Neural crest cell (in vitro differentiated cells): ENCODE measurements around the gene LIME1. TPM values are rescaled to one million over a fixed set of nuclear protein-coding genes. Genes with fewer than 3 reads are reported as not detected.

Source experiments
- DNase-seq: peaks from one replicate; pipeline ENCODE4 v3.0.0; 2021; ENCODE audit warnings: low read depth, mixed read lengths, low spot score
- H3K27ac Mint-ChIP-seq: one replicate; pipeline ENCODE4 v1.8.0; 2021; ENCODE audit warnings: mild to moderate bottlenecking, mixed read lengths; ENCODE audit not compliant: unreplicated experiment
- H3K27me3 Mint-ChIP-seq: 2 replicates; pipeline ENCODE4 v1.8.0; 2021; ENCODE audit warnings: low read depth, mild to moderate bottlenecking, mixed read lengths
- H3K36me3 Mint-ChIP-seq: 2 replicates; pipeline ENCODE4 v1.8.0; 2021; ENCODE audit warnings: low read depth, mild to moderate bottlenecking, mixed read lengths
- H3K4me1 Mint-ChIP-seq: 2 replicates; pipeline ENCODE4 v1.8.0; 2021; ENCODE audit warnings: mixed read lengths
- H3K4me3 Mint-ChIP-seq: one replicate; pipeline ENCODE4 v1.8.0; 2021; ENCODE audit warnings: mild to moderate bottlenecking, mixed read lengths
- H3K9me3 Mint-ChIP-seq: 2 replicates; pipeline ENCODE4 v1.8.0; 2021; ENCODE audit warnings: mixed read lengths
- total RNA-seq: library from RNA; stranded (reverse); gene quantifications from 2 replicates; pipeline ENCODE4 v1.2.1, GENCODE V29; 2021
- TF ChIP-seq, protein P1 (sequence below): fragments of 200-600 bp; sonication (generic); conservative IDR thresholded peaks from 2 replicates; pipeline ENCODE4 v1.5.0; 2021; ENCODE audit warnings: antibody characterized with exemption, mild to moderate bottlenecking

The LIME1 gene
- total RNA-seq, 1 donor from 2014 or later, result 17.6 TPM

DNA sequence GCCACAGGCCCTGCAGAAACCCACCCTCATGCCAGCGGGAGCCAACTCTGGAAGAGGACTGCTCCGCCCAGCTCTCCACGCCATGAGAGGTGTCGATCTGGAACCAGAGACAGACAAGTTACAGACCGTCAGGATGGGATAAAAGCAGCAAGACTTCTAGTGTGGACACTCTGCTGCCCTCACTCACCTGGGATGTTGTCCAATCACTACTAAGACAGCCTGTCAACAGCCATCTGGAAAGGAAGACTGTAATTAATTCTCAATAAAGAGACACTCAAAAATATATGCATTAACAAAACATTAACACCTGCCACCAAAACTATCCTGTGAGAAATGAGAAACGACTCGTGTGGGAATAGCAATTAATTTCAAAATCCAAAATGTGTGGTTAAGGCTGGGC is 31.4 kb downstream of the LIME1 start:
- H3K4me3 Mint-ChIP-seq, result no peak overlapping the region
- no peak for DNase-seq
- no peaks in the 10 kb centered on the region for H3K9me3 Mint-ChIP-seq
- H3K27ac Mint-ChIP-seq, result no peak overlapping the region
- no peaks in the 10 kb centered on the region for H3K4me1 Mint-ChIP-seq
- no peaks in the 10 kb centered on the region for H3K27me3 Mint-ChIP-seq
- TF ChIP-seq, protein P1, sequence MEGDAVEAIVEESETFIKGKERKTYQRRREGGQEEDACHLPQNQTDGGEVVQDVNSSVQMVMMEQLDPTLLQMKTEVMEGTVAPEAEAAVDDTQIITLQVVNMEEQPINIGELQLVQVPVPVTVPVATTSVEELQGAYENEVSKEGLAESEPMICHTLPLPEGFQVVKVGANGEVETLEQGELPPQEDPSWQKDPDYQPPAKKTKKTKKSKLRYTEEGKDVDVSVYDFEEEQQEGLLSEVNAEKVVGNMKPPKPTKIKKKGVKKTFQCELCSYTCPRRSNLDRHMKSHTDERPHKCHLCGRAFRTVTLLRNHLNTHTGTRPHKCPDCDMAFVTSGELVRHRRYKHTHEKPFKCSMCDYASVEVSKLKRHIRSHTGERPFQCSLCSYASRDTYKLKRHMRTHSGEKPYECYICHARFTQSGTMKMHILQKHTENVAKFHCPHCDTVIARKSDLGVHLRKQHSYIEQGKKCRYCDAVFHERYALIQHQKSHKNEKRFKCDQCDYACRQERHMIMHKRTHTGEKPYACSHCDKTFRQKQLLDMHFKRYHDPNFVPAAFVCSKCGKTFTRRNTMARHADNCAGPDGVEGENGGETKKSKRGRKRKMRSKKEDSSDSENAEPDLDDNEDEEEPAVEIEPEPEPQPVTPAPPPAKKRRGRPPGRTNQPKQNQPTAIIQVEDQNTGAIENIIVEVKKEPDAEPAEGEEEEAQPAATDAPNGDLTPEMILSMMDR, result no peak
- H3K36me3 Mint-ChIP-seq, result peaks cover 3% of the 10 kb centered on the region

DNA sequence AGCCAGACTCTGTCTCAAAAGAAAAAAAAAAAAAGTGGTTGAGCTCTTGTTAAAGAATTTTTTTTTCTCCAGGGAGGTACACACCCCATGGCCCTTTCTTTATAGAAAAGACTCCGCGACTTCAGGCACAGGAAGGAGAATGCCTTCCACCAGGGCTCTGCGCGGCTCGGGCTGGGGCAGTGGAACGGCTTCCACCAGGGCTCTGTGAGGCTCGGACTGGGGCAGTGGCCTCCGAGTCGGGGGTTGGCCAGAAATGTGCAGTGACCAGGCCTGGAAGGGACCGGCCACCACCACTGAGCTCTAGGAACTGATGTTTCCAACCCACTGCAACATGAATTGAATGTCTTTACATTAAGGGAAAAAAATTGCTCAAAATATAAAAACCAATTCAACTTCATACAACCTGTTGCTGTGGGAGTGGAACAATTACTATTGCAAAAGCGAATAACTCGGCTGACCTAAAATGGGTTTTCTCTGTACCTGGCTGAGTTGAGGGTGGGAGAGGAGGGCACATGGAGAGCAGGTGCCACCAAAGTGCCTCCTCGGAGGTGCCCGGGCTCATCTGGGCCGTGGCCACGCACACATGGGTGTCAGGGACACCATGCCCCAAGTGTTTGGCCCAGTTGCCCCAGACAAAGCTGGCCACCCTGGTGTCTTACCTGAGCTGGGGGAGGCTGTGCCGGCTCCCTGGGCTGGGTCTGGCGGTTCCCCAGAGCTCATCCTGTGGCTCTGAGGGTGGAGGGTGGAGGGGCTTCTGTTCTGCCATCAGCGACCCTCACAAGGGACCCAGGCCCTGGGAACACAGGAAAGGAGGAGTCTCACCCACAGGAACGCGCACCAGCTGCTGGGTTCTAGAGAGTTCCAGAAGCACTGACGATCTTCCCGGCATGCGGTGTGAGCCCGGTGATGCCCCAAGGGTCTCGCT is 32.4 kb downstream of the LIME1 start:
- TF ChIP-seq, protein P1, result no peak

DNA sequence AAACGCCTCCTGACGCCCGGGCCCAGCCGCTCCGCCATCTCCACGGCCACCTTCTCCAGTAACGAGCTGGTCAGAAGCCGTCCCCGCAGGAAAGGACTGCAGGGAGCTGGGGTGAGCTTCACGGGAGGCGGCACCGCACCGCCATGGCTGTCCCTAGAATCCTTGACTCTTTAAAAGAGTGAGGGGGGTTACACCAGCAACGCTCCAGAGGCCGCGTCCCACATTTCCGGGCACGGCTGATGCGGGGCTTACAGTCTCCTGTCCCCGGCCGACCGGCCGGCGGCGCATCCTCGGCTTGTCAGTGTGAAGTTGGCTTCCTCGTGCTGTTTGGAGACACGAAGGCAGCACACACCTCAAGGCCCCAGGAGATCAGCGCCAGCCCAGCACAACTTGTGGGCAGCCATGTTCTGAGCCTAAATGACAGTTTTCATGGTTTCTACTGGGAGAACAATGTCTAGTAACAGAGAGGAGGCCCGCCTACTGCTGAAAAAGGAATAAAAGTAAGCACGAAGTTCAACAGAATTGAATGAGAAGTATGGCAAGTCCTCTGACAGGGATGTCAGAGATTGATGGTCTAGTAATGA is 33.5 kb downstream of the LIME1 start:
- Mint-ChIP-seq H3K36me3 (no peaks in the 10 kb centered on the region), H3K27me3 (no peaks in the 10 kb centered on the region), H3K27ac (no peak overlapping the region), H3K4me3 (no peak overlapping the region), H3K4me1 (peaks cover 6% of the 10 kb centered on the region), H3K9me3 (no peaks in the 10 kb centered on the region)
- no peak for DNase-seq
- TF ChIP-seq, protein P1, result no peak

More for the DNA sequence above, 32.4 kb downstream of the LIME1 start:
- Mint-ChIP-seq H3K4me1 (no peaks in the 10 kb centered on the region), H3K27me3 (no peaks in the 10 kb centered on the region), H3K36me3 (no peaks in the 10 kb centered on the region), H3K9me3 (no peaks in the 10 kb centered on the region), H3K27ac (no peak overlapping the region), H3K4me3 (no peak overlapping the region)
- DNase-seq, result no peak

DNA sequence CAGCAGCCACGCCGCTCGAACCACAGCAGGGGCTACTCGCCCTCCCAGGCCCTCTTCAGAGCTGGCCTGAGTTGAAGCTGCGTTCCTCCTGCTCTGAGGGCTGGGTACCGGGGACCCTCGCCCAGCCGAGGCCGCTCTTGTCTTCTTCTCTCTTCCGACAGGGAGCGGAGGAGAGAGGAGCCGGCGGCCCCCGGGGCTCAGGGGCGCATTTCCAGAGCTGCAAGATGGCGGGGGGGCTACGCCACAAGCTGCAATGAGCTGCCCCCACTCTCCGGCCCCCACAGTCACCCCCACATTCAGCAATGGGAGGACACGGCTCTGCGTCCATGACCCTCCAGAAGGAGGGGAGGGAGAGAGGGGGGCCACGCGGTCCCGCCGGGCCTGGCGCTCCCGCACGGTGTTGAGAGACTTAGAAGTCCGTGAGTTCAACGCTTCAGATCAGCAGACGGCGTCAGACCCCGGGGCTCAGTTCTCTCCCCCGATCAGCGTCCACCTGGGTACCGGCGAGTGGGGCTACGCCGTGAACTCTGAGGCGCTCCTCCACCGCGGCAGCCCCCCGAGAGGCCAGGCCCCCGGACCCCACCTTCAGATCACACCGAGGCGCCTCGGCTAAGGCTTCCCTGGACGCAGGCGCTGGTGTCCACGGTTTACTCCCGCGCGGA is 34.7 kb downstream of the LIME1 start:
- Mint-ChIP-seq H3K36me3 (no peaks in the 10 kb centered on the region), H3K4me3 (no peak overlapping the region), H3K9me3 (no peaks in the 10 kb centered on the region), H3K4me1 (peaks cover 15% of the 10 kb centered on the region), H3K27me3 (no peaks in the 10 kb centered on the region), H3K27ac (no peak overlapping the region)
- DNase-seq, result no peak
- TF ChIP-seq, protein P1, result no peak

DNA sequence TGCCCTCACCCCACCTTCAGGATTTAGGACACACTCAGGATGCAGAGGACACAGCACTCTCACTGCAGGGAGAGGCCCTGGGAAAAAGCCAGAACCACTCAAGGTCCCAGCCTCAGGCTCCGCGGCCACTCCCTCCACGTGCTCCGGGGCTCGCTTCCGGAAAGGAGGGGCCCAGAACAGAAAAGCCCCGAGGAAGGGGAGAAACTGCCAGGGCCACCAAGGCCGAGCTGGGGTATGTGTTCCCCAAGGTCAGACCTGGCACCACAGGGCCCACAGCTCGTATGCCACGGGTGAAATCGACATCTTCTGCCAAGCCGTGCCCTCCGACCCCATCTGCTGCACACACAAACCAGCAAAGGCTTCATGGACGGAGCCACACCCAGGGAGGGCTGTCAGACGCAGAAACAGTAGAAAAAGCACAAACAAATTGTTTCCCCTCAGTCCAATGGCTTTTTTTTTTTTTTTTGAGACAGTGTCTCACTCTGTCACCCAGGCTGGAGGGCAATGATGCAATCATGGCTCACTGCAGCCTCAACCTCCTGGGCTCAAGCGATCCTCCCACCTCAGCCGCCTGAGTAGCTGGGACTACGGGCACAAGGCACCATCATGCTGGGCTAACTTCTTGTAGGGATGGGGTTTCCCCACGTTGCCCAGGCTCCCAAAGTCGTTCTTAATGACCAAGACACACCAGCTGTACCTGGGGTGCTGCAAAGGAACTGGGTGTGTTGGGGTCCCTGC is 36.5 kb downstream of the LIME1 start:
- Mint-ChIP-seq H3K27ac (peak overlapping the region; percentile 50), H3K36me3 (peaks cover 5% of the 10 kb centered on the region), H3K4me1 (peaks cover 27% of the 10 kb centered on the region), H3K27me3 (no peaks in the 10 kb centered on the region), H3K9me3 (no peaks in the 10 kb centered on the region), H3K4me3 (no peak overlapping the region)
- DNase-seq, result no peak
- TF ChIP-seq, protein P1, result no peak
